CD4-positive, alpha-beta T cell treated with Interferon gamma for 1 hour (primary cell): ENCODE results near the gene AGER.
"Not testable (repeated sequence)": the region's sequence is repeated elsewhere in the genome, so short reads cannot be mapped to it uniquely, and the experiment has no call there.

Experiments used
- DNase-seq: peaks from one replicate; pipeline ENCODE4 v3.0.0-alpha.2; 2020

Gene AGER

DNA sequence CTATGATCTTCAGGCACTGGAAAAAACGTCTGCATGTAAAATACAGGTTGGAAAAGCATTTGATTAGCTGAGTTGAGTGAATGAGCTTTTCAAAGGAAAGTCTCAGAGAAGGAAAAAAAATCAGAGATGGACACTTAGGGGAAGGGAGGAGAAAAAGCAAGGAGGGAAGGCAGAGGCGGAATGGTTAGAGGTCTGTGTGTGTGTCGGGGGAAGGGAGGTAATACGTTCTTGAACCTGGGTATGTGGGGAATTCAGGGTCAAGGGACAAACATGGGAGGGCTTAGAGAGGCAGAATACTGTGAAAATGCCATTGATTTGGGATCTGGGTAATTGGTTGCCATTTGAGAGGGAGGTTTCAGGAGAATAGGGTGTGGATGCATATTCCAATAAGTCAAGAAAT is 37.4 kb downstream of the AGER start:
- DNase-seq, result no peak

DNA sequence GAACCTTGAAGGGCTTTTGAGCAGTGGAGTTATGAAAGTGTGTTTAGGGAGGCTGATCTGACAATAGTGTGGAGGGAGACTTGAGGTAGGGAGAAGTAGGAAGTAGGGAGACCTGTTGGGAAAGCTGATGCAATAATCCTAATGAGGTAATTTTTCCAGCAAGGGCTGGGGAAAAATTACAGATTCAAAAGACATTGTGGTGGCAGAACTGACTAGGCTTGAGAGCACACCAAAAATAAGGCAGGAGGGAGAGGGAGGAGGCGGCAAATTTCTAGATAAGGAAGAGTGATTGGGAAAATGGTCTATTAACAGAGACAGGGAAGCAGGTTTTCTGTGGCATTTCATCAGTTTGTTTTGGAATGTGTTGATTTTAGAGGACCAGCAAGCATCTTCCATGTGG is 37.8 kb downstream of the AGER start:
- no peak for DNase-seq

DNA sequence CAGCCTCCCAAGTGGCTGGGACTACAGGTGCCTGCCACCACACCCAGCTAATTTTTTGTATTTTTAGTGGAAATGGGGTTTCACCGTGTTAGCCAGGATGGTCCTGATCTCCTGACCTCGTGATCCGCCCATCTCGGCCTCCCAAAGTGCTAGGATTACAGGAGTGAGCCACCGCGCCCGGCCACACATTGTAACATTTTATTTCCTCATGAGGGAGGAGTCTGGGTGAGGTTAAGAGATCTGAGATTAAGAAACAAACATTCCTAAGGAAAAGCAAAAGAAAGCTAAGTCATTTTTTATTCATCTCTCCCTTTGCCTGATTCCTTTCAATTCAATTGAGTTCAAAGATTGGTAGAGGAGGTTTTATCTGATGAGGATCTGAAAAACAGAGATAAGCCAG is 39.8 kb downstream of the AGER start:
- not testable (repeated sequence) for DNase-seq

DNA sequence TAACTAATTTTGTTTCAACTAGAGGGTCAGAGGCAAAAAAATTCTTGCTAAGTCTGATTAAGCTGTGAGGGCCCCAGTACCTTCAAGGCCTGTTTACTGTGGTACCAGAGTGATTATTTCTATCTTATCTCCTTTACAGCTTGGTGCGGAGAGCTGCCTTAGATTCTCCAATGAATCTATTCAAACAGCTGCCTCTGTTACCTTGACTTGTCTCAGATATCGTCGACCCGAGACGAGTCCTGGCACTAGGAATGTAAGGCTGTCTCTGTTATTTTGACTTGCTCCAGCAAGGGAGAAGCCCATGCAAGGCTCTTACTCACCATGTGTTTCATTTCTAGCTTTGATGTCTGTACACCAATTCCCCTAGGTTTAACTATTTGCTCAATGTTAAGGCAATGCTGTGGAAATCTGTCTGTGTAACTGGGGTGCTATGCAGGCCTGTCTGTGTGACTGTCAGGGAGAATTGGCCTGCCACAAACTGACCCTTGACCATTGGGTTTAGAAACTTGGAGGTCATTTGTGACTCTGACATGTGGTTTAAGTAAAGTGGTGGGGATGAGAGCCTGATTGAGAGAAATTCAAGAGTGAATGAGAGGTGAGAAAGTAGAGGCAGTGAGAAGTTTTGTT is 43.5 kb downstream of the AGER start:
- no peak for DNase-seq

DNA sequence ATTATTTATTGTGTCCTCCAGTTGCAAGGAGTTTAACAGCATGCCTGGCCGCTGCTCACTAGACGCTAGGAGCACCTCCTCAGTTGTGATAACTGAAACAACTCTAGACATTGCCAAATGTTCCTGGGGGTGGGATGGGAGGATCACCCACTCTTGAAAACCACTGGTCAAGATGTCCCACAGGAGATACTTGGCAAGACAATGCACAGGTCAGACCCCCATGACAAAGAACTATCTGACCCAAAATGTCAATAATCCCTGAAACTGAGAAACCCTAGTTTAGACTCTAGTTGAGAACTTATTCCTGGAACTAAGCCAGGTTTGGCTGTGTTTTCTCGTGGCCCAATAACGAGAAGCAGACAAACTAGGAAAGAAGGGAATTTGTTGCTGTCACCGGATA is 44.5 kb downstream of the AGER start:
- DNase-seq, result no peak

DNA sequence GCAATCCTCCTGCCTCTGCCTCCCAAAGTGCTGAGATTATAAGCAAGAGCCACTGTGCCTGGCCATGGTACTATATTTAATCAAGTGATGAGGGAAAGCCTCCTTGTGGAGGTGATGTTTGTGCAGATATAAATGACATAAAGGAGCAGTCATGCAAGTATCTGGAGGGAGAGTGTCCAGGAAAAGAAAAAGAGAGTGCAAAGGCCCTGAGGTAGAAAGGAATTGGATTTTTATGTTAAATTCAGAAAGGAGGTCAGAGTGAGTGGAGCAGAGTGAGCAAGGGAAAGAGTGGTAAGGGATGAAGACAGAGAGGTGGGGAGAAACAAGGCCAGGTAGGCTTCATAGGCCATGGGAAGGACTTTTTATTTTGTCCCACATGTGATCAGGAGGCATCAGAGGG is 46.6 kb downstream of the AGER start:
- DNase-seq, result no peak

DNA sequence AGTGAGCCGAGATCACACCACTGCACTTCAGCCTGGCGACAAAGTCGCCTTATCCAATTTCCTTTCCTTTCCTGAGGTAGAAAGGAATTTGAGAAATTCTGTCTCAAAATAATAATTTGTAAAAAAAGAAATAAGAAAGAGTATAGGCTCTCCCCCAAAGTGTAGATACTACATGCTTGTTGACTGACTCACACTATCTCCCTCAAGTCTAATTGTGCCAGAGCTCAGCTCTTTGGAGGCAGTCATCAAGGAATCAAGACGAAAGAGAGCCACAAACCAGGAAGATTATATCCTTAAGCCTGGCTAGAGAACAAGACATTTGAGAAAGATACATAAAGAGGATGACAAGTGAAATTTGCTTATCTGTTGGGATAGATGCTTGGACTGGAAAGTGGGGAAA is 50.3 kb downstream of the AGER start:
- DNase-seq, result no peak

DNA sequence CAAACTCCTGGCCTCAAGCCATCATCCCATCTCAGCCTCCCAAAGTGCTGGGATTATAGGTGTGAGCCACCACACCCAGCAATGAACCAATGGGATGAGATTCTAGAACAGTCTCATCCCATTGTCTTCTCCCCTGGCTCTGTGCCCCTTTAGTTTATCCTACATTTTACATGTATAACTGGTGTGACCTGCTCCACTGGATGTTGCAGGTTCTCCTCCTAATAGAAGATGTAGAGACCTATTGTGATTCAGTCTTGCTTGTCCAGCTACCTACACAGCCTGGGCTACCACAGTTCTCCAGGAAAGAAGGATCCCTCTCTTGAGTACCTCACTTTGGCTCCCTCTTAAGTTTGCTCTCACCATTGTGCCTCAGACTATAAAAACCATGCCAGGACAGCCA is 51.9 kb downstream of the AGER start:
- DNase-seq, result no peak

DNA sequence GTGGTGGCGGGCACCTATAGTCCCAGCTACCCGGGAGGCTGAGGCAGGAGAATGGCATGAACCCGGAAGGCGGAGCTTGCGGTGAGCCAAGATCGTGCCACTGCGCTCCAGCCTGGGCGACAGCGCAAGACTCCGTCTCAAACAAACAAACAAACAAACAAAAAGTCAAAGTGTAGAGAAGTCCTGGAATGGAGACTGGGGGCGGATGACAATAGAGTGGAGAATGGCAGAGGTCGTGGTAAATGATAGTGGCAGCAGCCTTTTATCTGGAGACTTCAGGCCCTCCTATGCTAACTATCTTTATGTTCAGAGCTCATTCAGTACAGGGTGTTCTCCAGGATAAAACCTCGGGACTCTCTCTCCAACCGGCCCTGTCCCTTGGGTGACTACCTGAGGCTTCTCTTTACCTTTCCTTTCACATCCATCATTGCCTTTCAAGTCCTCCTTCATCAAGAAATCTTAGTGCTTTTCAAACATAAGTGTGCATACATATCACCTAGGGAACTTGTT is 52.6 kb downstream of the AGER start:
- DNase-seq, result no peak
